ENCODE data around the gene GPR160. TPM values are rescaled to one million over a fixed set of nuclear protein-coding genes. Genes with fewer than 3 reads are reported as not detected.

Gene GPR160
- total RNA-seq, 1 donor = not detected

- Histone ChIP-seq H3K79me2 (ENCODE audit: insufficient read depth, low read length) (no peaks in the 10 kb centered on the region), H3K9me3 (ENCODE audit: low read depth, low read length) (no peaks in the 10 kb centered on the region), H2AFZ (ENCODE audit: low read length) (no peak overlapping the region), H3K4me3 (ENCODE audit: insufficient read depth, low read length) (no peak overlapping the region), H4K20me1 (ENCODE audit: insufficient read depth, low read length) (no peaks in the 10 kb centered on the region), H3K27me3 (ENCODE audit: insufficient read depth, low read length) (no peaks in the 10 kb centered on the region), H3K4me2 (ENCODE audit: insufficient read depth, low read length) (no peak overlapping the region), H3K36me3 (ENCODE audit: insufficient read depth, low read length) (peaks cover 17% of the 10 kb centered on the region), H3K27ac (ENCODE audit: low read depth, low read length) (no peak overlapping the region), H3K4me1 (ENCODE audit: insufficient read depth, low read length) (peaks cover 7% of the 10 kb centered on the region)
- DNase-seq (ENCODE audit: insufficient read length, low spot score, missing footprints) = no peak
- TF ChIP-seq CTCF (IDR thresholded peaks at IDR 0.05; ENCODE audit: extremely low read depth, low read depth, low read length) = no peak
These were observed 41.9 kb downstream of the GPR160 start for GRCh38 chr3:170079536-170080165.

GRCh38 chr3:170080605-170081004 is 42.8 kb downstream of the GPR160 start:
- Histone ChIP-seq H3K27me3 (ENCODE audit: insufficient read depth, low read length) (no peaks in the 10 kb centered on the region), H2AFZ (ENCODE audit: low read length) (no peak overlapping the region), H4K20me1 (ENCODE audit: insufficient read depth, low read length) (no peaks in the 10 kb centered on the region), H3K36me3 (ENCODE audit: insufficient read depth, low read length) (peaks cover 22% of the 10 kb centered on the region), H3K4me2 (ENCODE audit: insufficient read depth, low read length) (no peak overlapping the region), H3K9me3 (ENCODE audit: low read depth, low read length) (no peaks in the 10 kb centered on the region), H3K79me2 (ENCODE audit: insufficient read depth, low read length) (no peaks in the 10 kb centered on the region), H3K27ac (ENCODE audit: low read depth, low read length) (no peak overlapping the region), H3K4me1 (ENCODE audit: insufficient read depth, low read length) (peaks cover 7% of the 10 kb centered on the region), H3K4me3 (ENCODE audit: insufficient read depth, low read length) (no peak overlapping the region)
- TF ChIP-seq CTCF (IDR thresholded peaks at IDR 0.05; ENCODE audit: extremely low read depth, low read depth, low read length) = no peak
- no peak for DNase-seq (ENCODE audit: insufficient read length, low spot score, missing footprints)

GRCh38 chr3:170081079-170081741 is 43.4 kb downstream of the GPR160 start:
- no peak overlapping the region for H2AFZ ChIP-seq (ENCODE audit: low read length)
- no peak for TF ChIP-seq CTCF (IDR thresholded peaks at IDR 0.05; ENCODE audit: extremely low read depth, low read depth, low read length)
- peaks cover 7% of the 10 kb centered on the region for H3K4me1 ChIP-seq (ENCODE audit: insufficient read depth, low read length)
- H3K9me3 ChIP-seq (ENCODE audit: low read depth, low read length) = no peaks in the 10 kb centered on the region
- H3K79me2 ChIP-seq (ENCODE audit: insufficient read depth, low read length) = no peaks in the 10 kb centered on the region
- H3K4me3 ChIP-seq (ENCODE audit: insufficient read depth, low read length) = no peak overlapping the region
- no peaks in the 10 kb centered on the region for H4K20me1 ChIP-seq (ENCODE audit: insufficient read depth, low read length)
- no peak overlapping the region for H3K27ac ChIP-seq (ENCODE audit: low read depth, low read length)
- H3K36me3 ChIP-seq (ENCODE audit: insufficient read depth, low read length) = peaks cover 28% of the 10 kb centered on the region
- DNase-seq (ENCODE audit: insufficient read length, low spot score, missing footprints) = peak; percentile 81
- no peaks in the 10 kb centered on the region for H3K27me3 ChIP-seq (ENCODE audit: insufficient read depth, low read length)
- H3K4me2 ChIP-seq (ENCODE audit: insufficient read depth, low read length) = no peak overlapping the region

- Histone ChIP-seq H3K4me1 (ENCODE audit: insufficient read depth, low read length) (peaks cover 7% of the 10 kb centered on the region), H3K4me2 (ENCODE audit: insufficient read depth, low read length) (no peak overlapping the region), H2AFZ (ENCODE audit: low read length) (no peak overlapping the region), H3K9me3 (ENCODE audit: low read depth, low read length) (no peaks in the 10 kb centered on the region), H3K4me3 (ENCODE audit: insufficient read depth, low read length) (no peak overlapping the region), H4K20me1 (ENCODE audit: insufficient read depth, low read length) (no peaks in the 10 kb centered on the region), H3K27me3 (ENCODE audit: insufficient read depth, low read length) (no peaks in the 10 kb centered on the region), H3K27ac (ENCODE audit: low read depth, low read length) (no peak overlapping the region), H3K79me2 (ENCODE audit: insufficient read depth, low read length) (no peaks in the 10 kb centered on the region), H3K36me3 (ENCODE audit: insufficient read depth, low read length) (peaks cover 32% of the 10 kb centered on the region)
- no peak for DNase-seq (ENCODE audit: insufficient read length, low spot score, missing footprints)
- no peak for TF ChIP-seq CTCF (IDR thresholded peaks at IDR 0.05; ENCODE audit: extremely low read depth, low read depth, low read length)
These were observed 45.5 kb downstream of the GPR160 start for GRCh38 chr3:170083343-170083742.
